ENCODE data around the gene CTNNBL1. TPM values are rescaled to one million over a fixed set of nuclear protein-coding genes. Genes with fewer than 3 reads are reported as not detected.

Gene CTNNBL1
- total RNA-seq, 1 experiment from 2014 or later = 55.4 TPM

DNA sequence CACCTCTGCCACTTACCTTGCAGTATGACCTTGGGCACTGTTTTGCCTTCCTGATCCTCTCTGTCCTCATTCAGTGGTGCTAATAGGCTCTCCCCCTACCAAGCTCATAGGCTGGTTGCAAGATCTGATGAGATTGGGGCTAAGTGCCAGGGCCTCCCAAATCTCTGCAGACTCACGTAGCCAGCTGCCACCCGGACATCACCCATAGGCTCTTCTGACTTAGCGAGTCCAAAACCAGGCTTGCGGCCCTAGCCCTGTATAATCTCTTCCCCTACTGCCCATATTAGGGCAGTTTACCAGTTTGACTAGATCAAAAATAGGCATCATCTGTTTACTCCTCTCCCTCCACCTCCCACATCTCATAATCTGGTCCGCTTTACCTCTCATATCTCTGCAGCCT lies 154.9 kb downstream of the CTNNBL1 start (continued):
- TF ChIP-seq, protein P1, sequence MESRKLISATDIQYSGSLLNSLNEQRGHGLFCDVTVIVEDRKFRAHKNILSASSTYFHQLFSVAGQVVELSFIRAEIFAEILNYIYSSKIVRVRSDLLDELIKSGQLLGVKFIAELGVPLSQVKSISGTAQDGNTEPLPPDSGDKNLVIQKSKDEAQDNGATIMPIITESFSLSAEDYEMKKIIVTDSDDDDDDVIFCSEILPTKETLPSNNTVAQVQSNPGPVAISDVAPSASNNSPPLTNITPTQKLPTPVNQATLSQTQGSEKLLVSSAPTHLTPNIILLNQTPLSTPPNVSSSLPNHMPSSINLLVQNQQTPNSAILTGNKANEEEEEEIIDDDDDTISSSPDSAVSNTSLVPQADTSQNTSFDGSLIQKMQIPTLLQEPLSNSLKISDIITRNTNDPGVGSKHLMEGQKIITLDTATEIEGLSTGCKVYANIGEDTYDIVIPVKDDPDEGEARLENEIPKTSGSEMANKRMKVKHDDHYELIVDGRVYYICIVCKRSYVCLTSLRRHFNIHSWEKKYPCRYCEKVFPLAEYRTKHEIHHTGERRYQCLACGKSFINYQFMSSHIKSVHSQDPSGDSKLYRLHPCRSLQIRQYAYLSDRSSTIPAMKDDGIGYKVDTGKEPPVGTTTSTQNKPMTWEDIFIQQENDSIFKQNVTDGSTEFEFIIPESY (IDR thresholded peaks at IDR 0.05; ENCODE audit: extremely low read depth, insufficient replicate concordance, low read length) = no peak
- TF ChIP-seq EZH2phosphoT487 (IDR thresholded peaks at IDR 0.05; ENCODE audit: borderline replicate concordance) (no peak), EGR1 (IDR thresholded peaks at IDR 0.05; ENCODE audit: low read depth) (no peak), TCF7L2 (IDR thresholded peaks at IDR 0.05; ENCODE audit: borderline replicate concordance, extremely low read depth, insufficient read depth, insufficient read length) (no peak), ELF1 (IDR thresholded peaks at IDR 0.05; ENCODE audit: borderline replicate concordance, low read depth) (no peak)

DNA sequence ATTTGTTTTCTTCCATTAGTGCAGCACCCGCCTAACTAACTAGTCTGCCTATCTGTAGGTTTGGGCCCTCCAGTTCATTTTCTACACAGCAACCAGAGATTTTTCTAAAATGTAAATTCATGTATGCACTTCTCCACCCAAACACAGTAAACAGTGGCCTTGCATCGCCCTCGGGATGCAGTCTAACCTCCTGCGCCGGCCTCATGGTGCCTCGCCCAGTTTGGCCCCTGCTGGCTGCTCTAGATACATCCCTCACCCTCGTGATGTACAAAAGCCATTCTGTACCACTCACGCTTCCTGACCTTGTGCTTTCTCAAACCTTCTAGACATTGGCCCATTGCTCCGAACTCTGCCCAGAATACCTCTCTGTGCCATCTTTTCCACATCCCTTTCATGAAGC lies 155.3 kb downstream of the CTNNBL1 start:
- CTCF ChIA-PET = no interaction called here
- Histone ChIP-seq H2AFZ (ENCODE audit: low read depth, low read length, poor library complexity, severe bottlenecking) (no peak overlapping the region), H4K20me1 (ENCODE audit: insufficient read depth) (no peaks in the 10 kb centered on the region), H3K27me3 (ENCODE audit: insufficient read depth, low read length) (no peaks in the 10 kb centered on the region), H3K9ac (ENCODE audit: low read length) (no peak overlapping the region), H3K27ac (ENCODE audit: low read depth, low read length) (no peak overlapping the region), H3K36me3 (ENCODE audit: control insufficient read depth in 1 of 2, insufficient read depth in 2 of 2, low read length in 2 of 2) (peaks cover 0 to 4% of the 10 kb centered on the region in 2 experiments; a peak in 1 of 4 replicates), H3K4me2 (ENCODE audit: low read length) (no peak overlapping the region), H3K4me1 (ENCODE audit: control insufficient read depth in 1 of 2, insufficient read depth in 2 of 2, low read length in 2 of 2) (no peaks in the 10 kb centered on the region), H3K9me3 (ENCODE audit: control insufficient read depth in 1 of 2, insufficient read depth in 1 of 2, low read depth in 1 of 2, low read length in 2 of 2) (no peaks in the 10 kb centered on the region), H3K79me2 (ENCODE audit: insufficient read depth, low read length) (no peaks in the 10 kb centered on the region), H3K9me2 (ENCODE audit: insufficient read depth) (no peaks in the 10 kb centered on the region), H3K4me3 (replicated peaks in 1 of 2; ENCODE audit: low read depth in 1 of 2, low read length in 2 of 2) (no peak overlapping the region)
- intact Hi-C loops (cut with micrococcal nuclease) = no loop called here
- no peak for DNase-seq (ENCODE audit: low read depth, low spot score)
- POLR2A ChIA-PET = no interaction called here
- no TSS peak for BruUV-seq (replicated peaks)
- TF ChIP-seq SIN3A (IDR thresholded peaks at IDR 0.05; ENCODE audit: low read depth) (no peak), ZFX (IDR thresholded peaks at IDR 0.05) (no peak), EZH2 (IDR thresholded peaks at IDR 0.05) (no peak), ELF1 (IDR thresholded peaks at IDR 0.05; ENCODE audit: borderline replicate concordance, low read depth) (no peak)
- no peak for ATAC-seq
- RAD21 ChIA-PET (ENCODE audit: low non-redundant PET in 1 of 2, low total read pairs in 2 of 2, uncharacterized antibody in 2 of 2, unreplicated experiment in 2 of 2) = no interaction called here

All from HCT116 (cell line).